GM12892 (cell line): ENCODE measurements around the gene MAP3K12.

Source experiments
- POLR2A ChIP-seq: IDR thresholded peaks from 2 replicates; pipeline ENCODE4 v1.6.1; 2011; ENCODE audit warnings: low read depth, low read length, control low read depth
- POLR2AphosphoS5 ChIP-seq: IDR thresholded peaks from 2 replicates; pipeline ENCODE4 v1.6.1; 2011; ENCODE audit warnings: low read depth, low read length, control low read depth
- TAF1 ChIP-seq: IDR thresholded peaks from 2 replicates; pipeline ENCODE4 v1.6.1; 2011; ENCODE audit warnings: low read depth, mild to moderate bottlenecking, control low read depth, low read length, borderline replicate concordance

DNA sequence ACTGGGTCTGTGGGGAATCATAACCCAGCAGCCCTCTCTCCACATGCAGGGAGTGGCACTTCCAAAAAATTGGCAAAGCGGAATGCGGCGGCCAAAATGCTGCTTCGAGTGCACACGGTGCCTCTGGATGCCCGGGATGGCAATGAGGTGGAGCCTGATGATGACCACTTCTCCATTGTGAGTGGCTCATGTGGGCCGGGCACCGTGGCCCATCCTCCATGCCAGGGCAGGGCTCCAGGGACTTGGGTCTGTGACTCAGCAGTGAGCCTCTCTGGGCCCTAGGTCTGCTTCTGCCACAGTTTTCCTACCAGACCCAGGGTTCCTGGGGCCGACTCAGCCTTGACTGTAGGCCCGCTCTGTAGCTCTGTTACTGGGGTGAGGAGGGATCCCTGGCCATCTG is 5.8 kb upstream of the MAP3K12 start:
- TF ChIP-seq TAF1: no peak
- no peak; the same call in 1 of the 2 replicates for TF ChIP-seq POLR2A
- TF ChIP-seq POLR2AphosphoS5: no peak
